Mesenchymal stem cell (in vitro differentiated cells and primary cell): Measurements from ENCODE around the gene FZD4.
A peak's percentile ranks its signal among the peaks of the same experiment; 100 is the strongest.

Source experiments
- DNase-seq: peaks from one replicate; pipeline ENCODE4 v3.0.0-alpha.2; 2013
- H2AFZ ChIP-seq: one replicate; pipeline ENCODE4 v1.6.1; 2013; ENCODE audit warnings: low read depth, mild to moderate bottlenecking, control low read depth, inconsistent platforms, low read length, moderate library complexity
- H2AK5ac ChIP-seq: 2 replicates; pipeline ENCODE4 v1.6.1; 2013; ENCODE audit warnings: low read length, moderate library complexity, mild to moderate bottlenecking, inconsistent platforms; ENCODE audit not compliant: severe bottlenecking
- H2BK120ac ChIP-seq: one replicate; pipeline ENCODE4 v1.6.1; 2013; ENCODE audit warnings: low read depth, mild to moderate bottlenecking, inconsistent platforms, low read length, moderate library complexity
- H2BK12ac ChIP-seq, 2 experiments: one replicate each; pipeline ENCODE4 v1.6.1; 2013; ENCODE audit warnings: inconsistent platforms in 2 of 2, low read length in 2 of 2, mild to moderate bottlenecking in 2 of 2, moderate library complexity in 2 of 2, control low read depth in 1 of 2
- H2BK15ac ChIP-seq: one replicate; pipeline ENCODE4 v1.6.1; 2013; ENCODE audit warnings: mild to moderate bottlenecking, low read depth, inconsistent platforms; ENCODE audit not compliant: poor library complexity, severe bottlenecking
- H2BK5ac ChIP-seq: 2 replicates; pipeline ENCODE4 v1.6.1; 2013; ENCODE audit warnings: low read depth, mild to moderate bottlenecking, low read length, control low read depth, inconsistent platforms; ENCODE audit not compliant: poor library complexity, severe bottlenecking
- H3K14ac ChIP-seq, 2 experiments: one replicate each; pipeline ENCODE4 v1.6.1; 2013; ENCODE audit warnings: inconsistent platforms in 2 of 2, low read length in 2 of 2, control low read depth in 1 of 2, mild to moderate bottlenecking in 1 of 2, moderate library complexity in 1 of 2
- H3K18ac ChIP-seq, 2 experiments: one replicate each; pipeline ENCODE4 v1.6.1; 2013; ENCODE audit warnings: inconsistent platforms in 2 of 2, low read length in 2 of 2, control low read depth in 1 of 2, low read depth in 1 of 2, mild to moderate bottlenecking in 1 of 2
- H3K23ac ChIP-seq, 2 experiments: one replicate each; pipeline ENCODE4 v1.6.1; 2013; ENCODE audit warnings: inconsistent platforms in 2 of 2, low read length in 2 of 2, mild to moderate bottlenecking in 2 of 2, moderate library complexity in 2 of 2, control low read depth in 1 of 2
- H3K27ac ChIP-seq: 2 replicates; pipeline ENCODE4 v1.5.1; 2013; ENCODE audit warnings: mild to moderate bottlenecking, moderate library complexity, low read length, control low read depth, inconsistent platforms; ENCODE audit not compliant: poor library complexity, severe bottlenecking
- H3K27me3 ChIP-seq, 2 experiments: 2 replicates each; pipeline versions ENCODE4 v1.6.1 to v1.7.0; 2013; ENCODE audit warnings: low read length in 2 of 2, mild to moderate bottlenecking in 2 of 2, moderate library complexity in 2 of 2, control low read depth in 1 of 2, inconsistent platforms in 1 of 2; ENCODE audit not compliant: control insufficient read depth in 1 of 2, insufficient read depth in 1 of 2
- H3K36me3 ChIP-seq, 2 experiments: 2 replicates each; pipeline versions ENCODE4 v1.6.1 to v1.7.0; 2013; ENCODE audit warnings: low read length in 2 of 2, control low read depth in 1 of 2, inconsistent platforms in 1 of 2, low read depth in 1 of 2, mild to moderate bottlenecking in 1 of 2; ENCODE audit not compliant: insufficient read depth in 2 of 2, control insufficient read depth in 1 of 2
- H3K4ac ChIP-seq, 2 experiments: one replicate each; pipeline ENCODE4 v1.6.1; 2013; ENCODE audit warnings: inconsistent platforms in 2 of 2, low read length in 2 of 2, mild to moderate bottlenecking in 2 of 2, moderate library complexity in 2 of 2, control low read depth in 1 of 2, low read depth in 1 of 2
- H3K4me1 ChIP-seq: 2 replicates; pipeline ENCODE4 v1.6.1; 2013; ENCODE audit warnings: low read depth, low read length, control low read depth; ENCODE audit not compliant: control insufficient read depth, insufficient read depth
- H3K4me2 ChIP-seq: 2 replicates; pipeline ENCODE4 v1.6.1; 2013; ENCODE audit warnings: low read length, mild to moderate bottlenecking, inconsistent platforms; ENCODE audit not compliant: poor library complexity, severe bottlenecking
- H3K4me3 ChIP-seq, 2 experiments: 2 replicates each; pipeline versions ENCODE4 v1.5.1 to v1.7.0; 2013; ENCODE audit warnings: low read length in 2 of 2, mild to moderate bottlenecking in 2 of 2, control low read depth in 1 of 2, low read depth in 1 of 2; ENCODE audit not compliant: insufficient read depth in 1 of 2
- H3K79me1 ChIP-seq: replicated peaks from 2 replicates; pipeline ENCODE4 v1.6.1; 2013; ENCODE audit warnings: mild to moderate bottlenecking, control low read depth, low read length, inconsistent platforms; ENCODE audit not compliant: poor library complexity, severe bottlenecking
- H3K9ac ChIP-seq: 2 replicates; pipeline ENCODE4 v1.7.0; 2013; ENCODE audit warnings: mild to moderate bottlenecking, low read length, moderate library complexity
- H3K9me3 ChIP-seq: 2 replicates; pipeline ENCODE4 v1.7.0; 2013; ENCODE audit warnings: mild to moderate bottlenecking, low read length; ENCODE audit not compliant: control insufficient read depth
- H4K8ac ChIP-seq: one replicate; pipeline ENCODE4 v1.6.1; 2013; ENCODE audit warnings: inconsistent platforms, mild to moderate bottlenecking, low read length, moderate library complexity
- H4K91ac ChIP-seq: one replicate; pipeline ENCODE4 v1.6.1; 2013; ENCODE audit warnings: mild to moderate bottlenecking, low read length, inconsistent platforms
- WGBS: methylation state at CpG from one replicate; pipeline ENCODE4 v1.1.7; 2013; ENCODE audit warnings: mixed read lengths; 5-methylcytosine and 5-hydroxymethylcytosine counted together

The FZD4 gene

DNA sequence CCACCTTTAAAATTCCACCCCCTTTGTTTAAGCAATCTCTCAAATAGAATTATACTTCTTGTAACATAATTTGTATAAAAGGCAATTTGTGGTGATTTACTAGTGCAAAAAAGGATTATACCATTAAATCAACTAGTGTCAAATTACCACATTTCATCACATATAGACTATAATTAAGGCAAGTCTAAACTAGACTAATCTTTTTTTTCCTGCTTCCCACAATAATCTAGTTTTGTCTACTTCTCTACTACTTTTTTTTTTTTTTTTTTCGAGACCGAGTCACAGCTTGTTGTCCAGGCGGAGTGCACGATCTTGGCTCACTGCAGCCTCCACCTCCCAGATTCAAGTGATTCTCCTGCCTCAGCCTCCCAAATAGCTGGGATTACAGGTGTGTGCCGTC, 36.1 kb upstream of the FZD4 start:
- no peak overlapping the region for H2BK5ac ChIP-seq
- no peaks in the 10 kb centered on the region for H3K27me3 ChIP-seq
- no peak overlapping the region for H2BK15ac ChIP-seq
- H3K36me3 ChIP-seq: no peaks in the 10 kb centered on the region
- no peak overlapping the region for H3K4ac ChIP-seq
- no peaks in the 10 kb centered on the region for H3K79me1 ChIP-seq
- H3K9ac ChIP-seq: no peak overlapping the region
- no peak overlapping the region for H4K91ac ChIP-seq
- no peak overlapping the region for H2BK12ac ChIP-seq
- no peak overlapping the region for H3K27ac ChIP-seq
- H3K4me2 ChIP-seq: no peak overlapping the region
- no peak overlapping the region for H4K8ac ChIP-seq
- no peak overlapping the region for H3K4me3 ChIP-seq
- H3K18ac ChIP-seq: no peak overlapping the region
- no peaks in the 10 kb centered on the region for H3K4me1 ChIP-seq
- no peak overlapping the region for H3K23ac ChIP-seq
- H2AK5ac ChIP-seq: no peak overlapping the region
- no peak overlapping the region for H2BK120ac ChIP-seq
- no peak for DNase-seq
- 96% methylated on average over 3 of the region's 5 CpGs for WGBS
- H3K14ac ChIP-seq: no peak overlapping the region
- no peaks in the 10 kb centered on the region for H3K9me3 ChIP-seq
- no peak overlapping the region for H2AFZ ChIP-seq

GRCh38 chr11:86990515-86990914, 35.3 kb upstream of the FZD4 start:
- DNase-seq: peak; percentile 28
- WGBS: 0% methylated on average over 1 of the region's 3 CpGs
- H3K9ac ChIP-seq: no peak overlapping the region

GRCh38 chr11:86990031-86990430, 34.8 kb upstream of the FZD4 start:
- no peak overlapping the region for H2AK5ac ChIP-seq
- H4K8ac ChIP-seq: no peak overlapping the region
- no peak overlapping the region for H2AFZ ChIP-seq
- no peak overlapping the region for H3K4ac ChIP-seq
- no peak overlapping the region for H3K23ac ChIP-seq
- H3K18ac ChIP-seq: no peak overlapping the region
- no peaks in the 10 kb centered on the region for H3K27me3 ChIP-seq
- H3K14ac ChIP-seq: no peak overlapping the region
- H3K79me1 ChIP-seq: no peaks in the 10 kb centered on the region
- H2BK12ac ChIP-seq: no peak overlapping the region
- H3K9ac ChIP-seq: no peak overlapping the region
- DNase-seq: peak; percentile 8
- H2BK120ac ChIP-seq: no peak overlapping the region
- no peak overlapping the region for H2BK15ac ChIP-seq
- H3K27ac ChIP-seq: no peak overlapping the region
- WGBS: no CpG with 5 or more reads among the region's 1 CpG
- H3K36me3 ChIP-seq: no peaks in the 10 kb centered on the region
- no peaks in the 10 kb centered on the region for H3K4me1 ChIP-seq
- H2BK5ac ChIP-seq: no peak overlapping the region
- H3K9me3 ChIP-seq: no peaks in the 10 kb centered on the region
- no peak overlapping the region for H4K91ac ChIP-seq
- H3K4me2 ChIP-seq: no peak overlapping the region
- no peak overlapping the region for H3K4me3 ChIP-seq

More at GRCh38 chr11:86990515-86990914, 35.3 kb upstream of the FZD4 start:
- H3K14ac ChIP-seq: no peak overlapping the region
- no peak overlapping the region for H3K4me2 ChIP-seq
- no peak overlapping the region for H2BK120ac ChIP-seq
- no peak overlapping the region for H2BK5ac ChIP-seq
- no peaks in the 10 kb centered on the region for H3K27me3 ChIP-seq
- no peak overlapping the region for H2BK12ac ChIP-seq
- no peak overlapping the region for H2AFZ ChIP-seq
- H3K4me3 ChIP-seq: no peak overlapping the region
- H3K4me1 ChIP-seq: no peaks in the 10 kb centered on the region
- no peak overlapping the region for H3K4ac ChIP-seq
- no peak overlapping the region for H3K18ac ChIP-seq
- H4K8ac ChIP-seq: no peak overlapping the region
- no peak overlapping the region for H2BK15ac ChIP-seq
- H3K9me3 ChIP-seq: no peaks in the 10 kb centered on the region
- H3K36me3 ChIP-seq: no peaks in the 10 kb centered on the region
- H4K91ac ChIP-seq: no peak overlapping the region
- H3K27ac ChIP-seq: no peak overlapping the region
- H3K23ac ChIP-seq: no peak overlapping the region
- H3K79me1 ChIP-seq: no peaks in the 10 kb centered on the region
- H2AK5ac ChIP-seq: no peak overlapping the region

DNA sequence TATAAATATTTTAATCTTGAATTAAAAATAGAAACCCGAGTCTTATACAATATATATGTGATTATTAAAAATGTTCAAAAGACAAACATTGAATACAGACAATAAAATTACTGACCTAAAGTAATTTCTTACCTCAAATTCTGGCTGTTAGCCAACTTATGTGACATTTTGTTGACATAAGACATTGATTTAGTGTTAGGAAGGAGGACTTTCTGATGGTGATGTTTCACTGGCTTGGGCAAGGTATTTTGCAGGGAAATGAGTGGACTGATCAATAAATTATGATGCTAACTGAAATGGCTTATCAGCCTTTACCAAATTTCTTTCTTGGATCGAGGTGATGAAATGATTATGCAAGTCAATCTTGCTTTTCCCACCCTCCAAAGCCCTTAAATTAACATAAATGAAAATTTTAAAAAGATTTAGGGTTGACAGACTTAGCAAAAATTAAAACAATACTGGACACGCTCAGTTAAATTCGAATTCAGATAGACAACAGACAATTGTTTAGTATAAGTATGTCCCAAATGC, 33.2 kb upstream of the FZD4 start:
- no peaks in the 10 kb centered on the region for H3K9me3 ChIP-seq
- H3K4me2 ChIP-seq: no peak overlapping the region
- no peak overlapping the region for H2AFZ ChIP-seq
- WGBS: no CpG with 5 or more reads among the region's 4 CpGs
- no peak overlapping the region for H3K4me3 ChIP-seq
- H3K18ac ChIP-seq: no peak overlapping the region
- no peak overlapping the region for H4K91ac ChIP-seq
- no peak overlapping the region for H3K9ac ChIP-seq
- no peaks in the 10 kb centered on the region for H3K36me3 ChIP-seq
- H3K4me1 ChIP-seq: no peaks in the 10 kb centered on the region
- no peaks in the 10 kb centered on the region for H3K27me3 ChIP-seq
- no peak overlapping the region for H3K4ac ChIP-seq
- H3K23ac ChIP-seq: no peak overlapping the region
- H3K27ac ChIP-seq: no peak overlapping the region
- H2BK15ac ChIP-seq: no peak overlapping the region
- H3K14ac ChIP-seq: no peak overlapping the region
- H4K8ac ChIP-seq: no peak overlapping the region
- H2BK120ac ChIP-seq: no peak overlapping the region
- no peaks in the 10 kb centered on the region for H3K79me1 ChIP-seq
- H2BK12ac ChIP-seq: no peak overlapping the region
- no peak for DNase-seq
- no peak overlapping the region for H2BK5ac ChIP-seq
- H2AK5ac ChIP-seq: no peak overlapping the region
